NCI-H2107 (cell line): ENCODE measurements around the gene HOXA2.

Source experiments
- DNase-seq: peaks from one replicate; lab custom pipeline; 2025; lab: John Stamatoyannopoulos, UW

The HOXA2 gene

DNA sequence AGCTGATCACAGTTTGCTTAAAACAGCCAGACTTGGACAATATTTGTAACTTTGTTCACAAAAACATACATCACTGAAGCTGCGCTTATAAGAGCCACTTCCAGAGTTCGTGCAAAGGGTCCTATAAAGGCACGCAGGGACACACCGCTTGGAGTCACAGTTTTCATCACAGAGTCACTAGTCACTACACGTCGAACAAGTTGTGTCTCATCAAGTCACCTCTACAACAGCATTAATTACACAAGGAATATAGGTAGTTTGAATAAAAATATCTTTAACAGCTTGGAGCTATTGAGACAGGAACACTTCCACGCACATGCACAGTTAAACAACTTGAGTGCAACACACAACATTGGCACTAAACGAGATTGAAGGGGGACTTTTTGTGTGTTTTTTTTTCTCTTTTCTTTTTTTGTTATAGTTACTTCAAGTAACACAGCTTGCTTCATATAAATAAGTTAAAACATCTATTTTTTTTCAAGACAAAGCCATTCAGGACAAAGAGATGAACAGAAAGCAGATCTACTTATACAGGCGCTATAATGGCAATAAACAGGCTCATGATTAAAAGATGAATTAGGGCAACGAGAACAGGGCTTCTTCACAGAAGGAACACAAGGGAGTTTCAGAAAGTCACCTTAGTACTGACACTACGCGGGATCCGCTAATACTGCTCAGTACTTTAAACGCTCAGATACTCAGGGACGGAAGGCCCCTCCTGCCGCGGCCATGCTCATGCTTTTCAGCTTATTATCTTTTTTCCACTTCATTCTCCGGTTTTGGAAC lies 38.8 kb upstream of the HOXA2 start:
- no peak for DNase-seq

DNA sequence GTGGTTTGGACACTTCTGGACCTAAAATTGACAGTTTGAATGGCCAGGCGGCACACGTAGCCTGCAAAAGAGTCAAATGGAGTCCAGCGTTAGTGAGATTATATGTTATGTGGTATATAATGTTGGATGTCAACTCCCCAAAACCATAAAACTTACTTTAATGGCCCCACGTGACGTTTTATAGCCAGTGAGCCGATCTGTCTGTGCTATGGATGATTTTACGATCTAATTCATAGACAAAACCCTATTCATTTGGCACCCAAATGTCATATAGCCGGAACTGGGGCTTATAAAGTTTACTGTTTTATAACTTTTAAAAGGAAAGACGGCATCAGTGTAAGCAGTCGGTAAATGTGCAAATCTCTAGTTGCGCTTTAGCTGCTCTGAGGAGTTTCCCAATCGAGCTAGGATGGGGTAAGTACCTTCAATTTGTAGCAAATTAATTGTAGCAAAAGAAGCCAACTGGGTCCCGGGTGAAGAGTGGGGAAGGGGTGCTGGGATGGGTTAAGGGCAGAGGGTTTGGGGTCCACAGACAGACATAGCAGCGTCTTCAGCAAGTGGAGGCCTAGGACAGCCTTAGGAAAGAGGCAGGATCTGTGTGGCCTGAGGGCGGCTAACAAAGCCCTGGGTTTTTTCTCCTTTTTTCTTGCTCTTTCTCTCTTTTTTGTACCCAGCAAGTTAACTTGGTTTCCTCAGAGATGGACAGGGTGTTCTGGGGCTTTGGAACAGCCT lies 37.8 kb upstream of the HOXA2 start:
- no peak for DNase-seq

DNA sequence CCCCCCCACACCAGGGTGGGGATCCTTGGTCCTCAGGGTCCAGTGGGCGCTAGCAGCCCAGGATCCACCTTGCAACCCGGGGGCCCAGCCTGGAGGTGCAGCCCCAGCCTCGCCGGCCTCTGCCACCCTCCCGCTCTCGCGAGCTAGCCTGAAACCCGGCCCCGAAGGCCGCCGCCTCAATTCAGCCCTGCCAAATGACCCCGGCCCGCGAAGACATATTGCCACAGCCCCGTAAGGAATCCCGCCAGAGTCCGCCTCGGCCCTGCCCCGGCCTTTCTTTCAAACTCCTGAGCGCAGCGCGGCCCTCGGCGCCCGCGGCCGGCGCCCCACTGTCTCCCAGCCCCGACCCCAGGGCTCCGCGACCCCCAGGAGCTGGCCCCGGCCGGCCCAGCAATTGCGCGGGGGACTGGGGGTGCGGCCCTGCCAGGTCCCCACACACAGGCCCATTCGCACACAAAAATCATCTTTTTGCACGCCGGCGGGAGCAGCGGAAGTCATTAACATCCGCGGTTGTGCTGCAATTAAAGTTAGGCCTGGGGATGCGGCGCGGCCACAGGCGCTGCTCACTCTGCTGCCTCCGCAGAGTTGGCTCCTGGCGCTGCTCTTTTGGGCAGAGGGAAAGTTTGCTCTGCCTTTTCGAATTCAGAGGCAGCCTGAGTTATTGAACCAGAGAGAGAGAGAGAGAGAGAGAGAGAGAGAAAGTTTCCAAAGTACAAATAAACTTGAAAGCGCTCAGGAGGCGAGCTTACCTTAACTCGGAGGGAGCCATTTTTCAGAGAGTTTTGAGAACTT lies 37.0 kb upstream of the HOXA2 start:
- no peak for DNase-seq

DNA sequence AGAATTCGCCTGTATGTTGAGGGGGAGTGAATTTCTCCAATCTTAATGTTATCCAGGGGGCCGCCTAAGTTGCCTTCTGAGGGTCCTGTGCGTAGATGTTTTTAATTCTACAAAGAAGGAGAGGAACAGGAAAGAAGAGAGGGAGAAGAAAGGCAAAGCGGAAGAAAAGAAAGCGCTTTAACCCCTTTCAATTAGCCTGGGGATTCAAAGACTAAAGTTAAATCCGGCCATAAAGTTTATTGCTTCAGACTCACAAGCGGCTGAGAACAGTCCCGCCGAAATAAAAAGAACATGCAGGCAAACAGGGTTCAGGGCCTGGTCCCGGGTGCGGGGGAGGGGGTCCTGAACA lies 36.5 kb upstream of the HOXA2 start:
- DNase-seq = no peak

DNA sequence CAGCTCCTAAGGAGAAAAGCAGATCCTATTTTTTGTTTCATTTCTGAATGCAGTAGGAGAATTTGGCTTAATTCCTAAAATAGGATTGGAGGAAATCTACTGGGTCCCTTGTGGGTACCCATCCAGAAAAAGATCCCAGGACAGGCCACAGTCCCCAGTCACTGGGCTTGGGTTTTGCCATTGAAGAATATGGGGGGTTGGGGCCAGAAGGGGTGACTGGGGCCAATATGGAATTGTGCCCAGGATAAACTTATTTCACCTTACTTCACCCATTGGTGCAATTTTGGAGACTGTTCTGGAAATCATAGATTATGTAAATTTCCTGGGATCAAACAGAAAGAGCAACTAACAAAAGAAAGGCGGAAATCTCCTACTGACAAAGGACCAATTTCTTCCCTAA lies 36.0 kb upstream of the HOXA2 start:
- DNase-seq = no peak

DNA sequence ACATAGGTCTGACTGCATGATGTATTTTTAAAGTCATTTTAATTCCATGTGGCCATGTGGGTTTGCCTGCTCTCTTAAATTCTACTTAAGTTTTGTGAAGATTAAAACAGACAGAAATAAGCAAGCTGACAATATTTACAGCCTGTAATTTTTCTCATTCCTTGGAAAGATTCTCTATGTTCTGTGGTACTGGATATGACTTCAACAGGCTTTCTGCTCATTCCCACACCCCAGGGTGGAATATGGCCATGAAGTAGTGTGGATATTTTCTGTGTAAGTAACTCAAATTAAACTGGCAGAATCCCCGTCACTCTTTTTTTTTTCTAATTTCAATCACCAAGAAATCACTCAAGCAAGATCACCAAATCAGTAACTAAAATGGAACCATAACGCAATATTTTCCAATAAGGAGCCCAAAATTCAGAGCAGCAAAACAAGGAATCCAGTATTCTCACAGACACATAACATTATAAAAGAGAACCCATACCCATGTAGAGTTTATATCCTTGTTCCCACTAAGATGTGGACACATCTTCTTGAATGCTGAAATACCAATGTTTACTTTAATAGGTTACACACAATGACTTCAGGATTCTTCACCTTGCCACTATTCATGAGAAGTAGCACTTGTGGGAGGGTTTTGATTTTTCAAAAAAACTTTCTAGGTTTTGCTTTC lies 35.3 kb upstream of the HOXA2 start:
- DNase-seq = no peak

DNA sequence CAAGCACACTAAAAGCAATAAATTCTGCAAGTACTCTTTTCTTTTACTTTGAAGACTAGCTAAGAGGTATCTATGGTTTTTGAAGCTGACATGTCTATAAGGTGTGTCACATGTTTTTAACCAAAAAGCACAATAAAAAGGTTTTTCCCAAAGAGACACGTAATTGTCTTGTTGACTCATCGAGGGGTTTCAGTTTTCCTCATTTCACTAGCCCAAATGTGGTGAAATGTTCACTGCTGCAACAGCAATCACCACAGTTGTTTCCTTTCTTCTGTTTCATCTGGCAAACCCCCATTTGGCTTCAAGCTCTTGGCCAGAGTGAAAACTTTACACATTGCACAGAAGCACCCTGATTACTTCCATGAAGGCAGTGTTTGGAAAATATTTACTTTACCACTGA lies 31.9 kb upstream of the HOXA2 start:
- DNase-seq = no peak

DNA sequence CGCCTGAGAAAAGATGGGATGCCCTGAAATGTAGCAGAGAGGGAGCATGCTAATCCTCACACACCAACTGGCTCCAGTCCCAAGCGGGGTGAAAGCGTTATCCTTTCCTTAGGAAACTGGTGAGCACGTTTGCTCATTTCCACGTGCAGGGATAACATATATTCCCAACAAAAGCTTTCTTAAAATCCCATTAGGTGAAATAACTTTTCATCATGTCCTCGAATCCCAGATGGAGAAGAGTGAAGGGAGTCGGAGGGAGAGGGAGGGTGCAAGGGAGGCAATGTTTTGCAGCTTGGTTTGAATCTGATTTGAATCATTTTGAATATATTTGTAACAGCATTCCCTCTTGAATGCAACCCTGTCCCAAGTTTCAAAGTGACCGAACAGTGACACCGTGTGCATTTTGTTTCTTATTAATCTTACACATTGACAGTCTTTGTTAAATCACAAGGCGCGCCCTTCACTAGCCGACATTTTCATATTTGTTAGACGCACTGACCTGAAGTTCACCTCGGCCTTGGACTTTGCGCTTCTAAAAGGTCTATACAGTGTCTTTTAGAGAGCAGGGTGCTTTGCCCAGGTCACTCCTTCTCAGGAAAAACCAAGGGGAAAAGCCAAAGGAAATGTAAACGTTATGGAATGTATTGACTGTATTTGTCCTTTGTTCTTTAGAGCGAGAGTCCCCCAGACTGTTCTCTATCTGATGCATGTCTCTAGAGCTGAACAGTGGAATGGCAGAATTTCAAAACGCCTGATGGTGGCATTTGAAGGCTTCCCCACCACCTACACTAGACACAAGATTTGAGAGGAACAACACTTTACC lies 31.1 kb upstream of the HOXA2 start:
- no peak for DNase-seq

DNA sequence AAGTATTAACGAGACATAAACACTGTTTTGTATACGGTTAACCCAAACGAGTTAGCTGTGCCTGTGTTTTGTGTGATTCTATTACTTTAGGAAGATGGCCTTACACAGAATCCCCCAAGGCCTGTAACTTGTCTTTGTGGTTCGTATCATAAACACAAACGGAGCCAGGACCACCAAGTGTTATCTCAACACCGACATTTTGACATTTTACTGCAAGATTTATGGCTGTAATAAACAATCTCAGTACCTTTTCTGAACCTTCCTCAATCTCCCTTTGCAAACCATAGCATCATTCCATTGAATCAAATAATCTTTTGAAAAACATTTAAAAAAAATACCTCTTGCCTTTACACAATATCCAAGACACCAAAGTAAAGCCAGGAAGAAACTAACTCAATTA lies 30.5 kb upstream of the HOXA2 start:
- DNase-seq = no peak

DNA sequence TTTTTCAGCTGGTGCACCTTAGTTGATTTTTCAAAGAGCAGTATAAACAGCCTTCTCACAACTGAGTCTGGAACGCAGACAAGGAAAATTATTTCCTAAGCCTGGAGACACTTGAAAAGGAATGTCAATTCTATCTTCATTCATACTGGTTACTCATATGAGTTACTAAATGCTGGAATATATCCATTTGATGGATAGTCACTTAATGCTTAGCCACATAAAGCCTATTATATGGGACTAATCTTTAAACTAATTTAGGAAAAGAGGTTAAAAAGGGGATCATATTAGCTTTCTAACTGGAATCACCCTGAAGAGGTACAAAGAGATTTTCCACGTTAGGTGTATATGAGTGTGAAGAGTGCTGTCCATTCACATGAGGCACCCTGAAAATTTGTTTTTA lies 29.7 kb upstream of the HOXA2 start:
- no peak for DNase-seq

DNA sequence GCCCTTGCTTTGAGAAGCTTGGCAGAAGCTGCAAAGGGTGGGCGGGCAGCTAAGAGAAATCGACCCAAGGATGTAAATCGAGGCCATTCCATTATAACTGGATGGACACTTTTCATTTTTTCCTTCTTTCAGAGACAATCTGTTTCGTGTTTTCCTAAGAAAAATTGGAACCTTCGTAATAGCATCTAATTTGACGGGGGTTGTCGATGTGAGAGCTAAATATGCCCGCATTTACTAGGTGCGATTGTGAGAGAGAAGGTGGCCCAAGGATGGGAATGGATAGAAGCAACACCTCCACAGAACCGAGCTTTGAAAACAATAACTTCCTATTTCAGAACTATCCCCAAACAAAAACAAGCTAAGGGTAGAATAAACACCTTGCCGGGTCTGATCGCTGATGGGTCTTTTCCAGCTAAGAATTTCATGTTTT lies 28.9 kb upstream of the HOXA2 start:
- DNase-seq = no peak

DNA sequence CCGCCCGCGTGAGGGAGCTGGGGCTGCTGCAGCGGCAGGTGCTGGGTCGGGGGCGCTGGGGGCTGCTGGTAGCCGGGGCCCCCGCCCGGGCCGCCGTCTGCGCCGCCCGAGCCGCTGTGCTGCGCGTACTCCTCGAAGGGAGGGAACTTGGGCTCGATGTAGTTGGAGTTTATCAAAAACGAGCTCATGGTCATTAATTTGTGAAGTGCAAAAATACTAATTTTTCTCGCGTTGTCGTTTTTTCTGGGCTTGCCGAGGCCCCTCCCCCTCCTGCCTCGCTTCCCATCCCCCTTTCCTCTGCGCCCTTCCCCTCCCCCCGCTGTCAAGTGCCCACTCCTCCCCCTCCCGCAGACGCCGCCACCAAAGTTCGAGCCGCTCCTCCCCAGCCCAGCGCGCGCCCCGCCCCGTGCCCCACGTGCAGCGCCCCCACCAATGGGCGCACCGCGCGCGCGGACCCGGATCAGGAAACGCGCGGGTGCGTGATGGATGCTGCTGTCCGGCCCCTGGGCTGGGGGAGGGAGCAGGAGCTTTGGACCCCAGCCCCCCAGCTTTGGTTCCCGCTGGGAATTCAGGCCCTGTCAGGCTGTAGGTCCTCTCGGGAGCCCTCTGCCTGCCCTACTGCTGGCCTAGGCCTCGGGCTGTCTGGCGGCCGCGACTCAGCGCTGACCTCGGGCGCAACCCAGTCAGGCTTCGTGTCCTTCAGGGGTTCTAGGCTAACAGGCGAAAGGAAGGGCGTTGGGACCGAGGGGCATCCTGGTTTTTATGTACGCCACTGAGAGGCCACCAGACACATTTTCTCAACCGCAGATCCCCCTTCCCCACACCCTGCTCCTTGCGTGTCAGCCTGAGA lies 28.3 kb upstream of the HOXA2 start, which contains the start of gene HOXA4:
Gene HOXA4 (minus strand): TSS at position 218 of the 850 bp plus-strand sequence. CDS start 24 bp downstream, at position 194.
- peak; percentile 16 for DNase-seq

DNA sequence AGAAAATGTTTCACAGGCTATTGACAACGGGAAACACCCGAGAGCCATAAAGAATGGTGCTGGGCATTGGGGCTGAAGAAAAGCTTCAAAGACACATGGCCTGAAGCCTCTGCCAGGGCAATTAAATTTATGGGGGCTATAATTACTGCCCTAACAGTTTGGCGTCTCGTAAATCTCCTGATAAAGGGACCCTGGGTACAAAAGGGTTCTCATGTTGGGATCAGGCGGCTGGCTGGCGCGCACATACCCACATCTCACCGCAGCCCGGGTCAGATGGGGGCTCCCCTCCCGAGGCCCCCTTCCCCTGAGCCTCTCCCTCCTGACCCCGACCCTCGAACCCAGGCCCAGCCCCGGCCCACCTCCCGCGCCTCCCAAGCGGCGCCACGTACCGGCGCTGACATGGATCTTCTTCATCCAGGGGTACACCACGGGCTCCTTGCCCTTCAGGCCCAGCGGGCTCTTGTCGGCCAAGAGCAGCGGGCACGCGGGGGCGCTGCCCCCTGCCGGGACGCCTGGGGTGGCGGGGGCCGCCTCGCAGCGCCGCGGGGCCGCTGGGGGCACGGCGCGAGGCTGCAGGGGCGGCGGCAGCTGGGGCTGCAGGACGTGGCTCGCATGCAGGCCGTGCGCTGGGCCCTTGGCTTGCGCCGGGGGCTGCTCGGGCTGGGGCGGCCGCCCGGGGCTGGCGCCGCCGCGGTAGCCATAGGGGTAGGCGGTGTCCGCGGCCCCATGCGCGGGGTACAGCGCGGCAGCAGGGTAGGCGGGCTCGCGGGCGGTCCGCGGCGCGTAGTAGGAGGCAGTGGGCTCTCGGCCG lies 27.5 kb upstream of the HOXA2 start:
- DNase-seq = no peak

DNA sequence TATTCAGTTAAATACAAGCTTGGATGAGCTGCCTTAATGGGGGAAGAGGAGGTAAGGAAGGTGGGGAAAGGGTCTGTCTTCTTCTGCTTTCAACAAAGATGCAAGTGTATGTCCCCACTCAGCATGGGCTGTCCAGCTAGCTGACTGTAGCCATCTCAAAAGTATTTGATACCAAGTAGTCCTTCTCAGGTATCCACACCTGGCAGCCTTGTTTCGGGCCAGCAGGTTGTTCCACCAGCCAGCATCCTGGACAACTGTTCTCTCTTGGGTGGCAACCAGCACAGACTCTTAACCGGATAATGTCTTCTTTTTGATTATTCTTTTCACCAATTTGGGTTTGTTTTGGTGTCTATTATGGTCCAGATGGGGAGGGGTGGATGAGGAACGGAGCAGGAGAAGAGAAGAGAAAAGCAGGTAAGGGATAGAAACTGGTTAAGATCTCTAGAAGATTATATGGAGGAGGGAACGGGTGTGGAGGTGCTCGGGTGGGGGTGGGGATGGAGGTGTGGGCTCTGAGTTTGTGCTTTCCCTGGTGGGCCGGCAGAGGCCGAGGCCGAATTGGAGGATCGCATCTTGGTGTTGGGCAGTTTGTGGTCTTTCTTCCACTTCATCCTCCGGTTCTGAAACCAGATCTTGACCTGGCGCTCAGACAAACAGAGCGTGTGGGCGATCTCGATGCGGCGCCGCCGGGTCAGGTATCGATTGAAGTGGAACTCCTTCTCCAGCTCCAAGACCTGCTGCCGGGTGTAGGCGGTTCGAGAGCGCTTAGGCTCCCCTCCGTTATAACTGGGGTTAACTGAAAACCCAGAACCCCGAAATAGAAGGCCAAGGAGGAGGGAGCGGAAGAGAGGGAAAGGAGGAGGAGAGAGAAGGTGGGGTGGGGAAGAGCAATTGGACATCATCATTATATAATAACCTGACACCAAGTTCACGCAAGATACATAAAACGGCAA lies 26.6 kb upstream of the HOXA2 start:
- no peak for DNase-seq

DNA sequence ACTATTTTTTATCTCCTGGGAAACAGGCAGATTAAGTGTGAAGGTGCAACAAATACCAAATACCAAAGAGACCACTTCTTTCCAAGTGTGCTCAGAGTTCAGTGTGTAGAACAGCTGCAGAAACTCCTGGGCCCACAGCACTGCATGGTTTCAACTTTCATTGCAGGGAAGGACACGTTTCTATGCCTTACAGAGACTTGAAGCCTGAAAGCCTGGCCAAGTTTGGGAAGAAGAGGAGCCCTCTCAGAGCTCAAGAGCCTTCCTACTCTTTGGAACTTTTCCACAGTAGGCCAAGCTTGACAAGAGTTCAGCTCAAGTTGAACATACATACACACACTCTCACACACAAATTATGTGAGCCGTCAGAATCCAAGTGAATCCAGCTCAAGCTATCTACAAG lies 25.6 kb upstream of the HOXA2 start:
- DNase-seq = no peak

DNA sequence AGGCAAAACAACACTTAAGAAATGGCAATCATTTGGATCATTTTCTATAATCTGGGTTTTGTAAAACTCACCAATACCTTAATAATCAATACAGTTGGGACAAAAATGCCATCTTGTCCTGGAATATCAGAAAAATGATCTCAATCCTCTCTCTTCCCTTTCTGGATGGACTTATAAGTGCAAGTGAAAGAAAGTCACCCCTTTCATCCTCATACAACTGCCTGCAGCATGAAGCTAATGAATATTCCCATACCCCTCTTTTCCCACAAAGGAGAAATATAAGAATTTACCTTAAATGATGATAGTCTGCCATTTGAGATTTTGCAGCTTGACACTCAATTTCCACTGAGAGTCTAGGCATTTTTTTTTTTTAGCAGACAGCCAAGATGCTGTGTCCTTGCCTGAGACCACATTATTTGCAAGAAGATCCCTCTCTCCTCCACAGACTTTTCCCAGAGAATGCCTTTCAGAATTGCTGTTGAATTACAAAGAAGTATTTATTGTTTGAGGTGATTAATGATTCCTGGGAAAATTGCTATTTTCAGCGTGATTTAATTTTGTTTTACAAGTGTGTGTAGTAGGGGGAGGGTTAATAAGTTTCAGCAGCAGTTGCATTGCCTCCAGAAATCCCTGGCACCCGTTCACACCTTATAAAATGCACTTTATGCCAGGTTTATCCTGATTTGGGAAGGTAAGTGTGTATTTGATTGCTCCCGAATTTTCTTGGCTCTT lies 24.3 kb upstream of the HOXA2 start:
- DNase-seq = no peak

DNA sequence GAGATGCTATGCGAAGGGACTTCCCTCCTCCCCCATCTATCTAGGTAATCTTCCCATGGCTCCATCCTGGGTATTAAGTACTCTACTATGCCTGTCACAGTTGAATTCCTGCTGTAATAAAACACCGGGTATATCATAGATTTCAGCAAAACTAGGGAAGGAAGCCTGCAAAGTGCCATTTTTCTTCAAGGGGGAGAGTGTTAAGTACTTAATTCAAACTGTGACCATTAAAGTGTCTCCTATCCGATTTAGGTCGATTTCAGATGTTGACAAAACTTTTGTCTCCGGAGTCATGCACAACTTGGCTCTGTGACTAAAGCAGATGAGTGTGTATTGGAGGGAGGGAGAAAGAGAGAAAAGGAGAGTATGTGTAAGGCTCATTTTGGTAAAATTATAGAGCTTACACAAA lies 23.5 kb upstream of the HOXA2 start:
- DNase-seq = no peak
